ENCODE results near the gene NLRC5. TPM values are rescaled to one million over a fixed set of nuclear protein-coding genes. Genes with fewer than 3 reads are reported as not detected.

The NLRC5 gene
- polyA plus RNA-seq, 10 donors: 2.4 to 11.2 (median 4.9) TPM

DNA sequence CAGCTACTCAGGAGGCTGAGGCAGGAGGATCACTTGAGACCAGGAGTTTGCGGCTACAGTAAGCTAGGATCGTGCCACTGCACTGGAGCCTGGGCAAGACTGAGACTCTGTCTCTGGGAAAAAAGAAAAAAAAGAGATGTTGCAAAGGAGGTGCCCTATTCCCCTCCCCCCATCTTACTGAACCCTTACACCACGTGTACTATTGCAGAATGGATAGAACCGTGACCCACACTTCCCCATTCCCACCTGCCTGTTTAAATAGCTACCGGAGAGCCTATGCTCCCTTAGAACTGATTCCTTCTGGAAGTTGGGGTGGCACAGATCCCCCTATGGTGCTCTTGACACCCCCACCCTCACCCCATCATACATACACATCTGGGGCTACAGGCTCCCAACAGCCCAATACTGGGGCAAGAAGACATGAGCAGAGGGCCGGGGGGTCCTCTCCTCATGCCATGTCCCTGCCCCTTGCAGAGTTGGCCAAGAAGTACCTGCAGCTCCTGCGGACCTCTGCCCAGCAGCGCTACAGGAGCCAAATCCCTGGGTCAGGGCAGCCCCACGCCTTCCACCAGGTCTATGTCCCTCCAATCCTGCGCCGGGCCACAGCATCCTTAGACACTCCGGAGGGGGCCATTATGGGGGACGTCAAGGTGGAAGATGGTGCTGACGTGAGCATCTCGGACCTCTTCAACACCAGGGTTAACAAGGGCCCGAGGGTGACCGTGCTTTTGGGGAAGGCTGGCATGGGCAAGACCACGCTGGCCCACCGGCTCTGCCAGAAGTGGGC, 35.7 kb downstream of the NLRC5 start:
- DNase-seq: no peak

DNA sequence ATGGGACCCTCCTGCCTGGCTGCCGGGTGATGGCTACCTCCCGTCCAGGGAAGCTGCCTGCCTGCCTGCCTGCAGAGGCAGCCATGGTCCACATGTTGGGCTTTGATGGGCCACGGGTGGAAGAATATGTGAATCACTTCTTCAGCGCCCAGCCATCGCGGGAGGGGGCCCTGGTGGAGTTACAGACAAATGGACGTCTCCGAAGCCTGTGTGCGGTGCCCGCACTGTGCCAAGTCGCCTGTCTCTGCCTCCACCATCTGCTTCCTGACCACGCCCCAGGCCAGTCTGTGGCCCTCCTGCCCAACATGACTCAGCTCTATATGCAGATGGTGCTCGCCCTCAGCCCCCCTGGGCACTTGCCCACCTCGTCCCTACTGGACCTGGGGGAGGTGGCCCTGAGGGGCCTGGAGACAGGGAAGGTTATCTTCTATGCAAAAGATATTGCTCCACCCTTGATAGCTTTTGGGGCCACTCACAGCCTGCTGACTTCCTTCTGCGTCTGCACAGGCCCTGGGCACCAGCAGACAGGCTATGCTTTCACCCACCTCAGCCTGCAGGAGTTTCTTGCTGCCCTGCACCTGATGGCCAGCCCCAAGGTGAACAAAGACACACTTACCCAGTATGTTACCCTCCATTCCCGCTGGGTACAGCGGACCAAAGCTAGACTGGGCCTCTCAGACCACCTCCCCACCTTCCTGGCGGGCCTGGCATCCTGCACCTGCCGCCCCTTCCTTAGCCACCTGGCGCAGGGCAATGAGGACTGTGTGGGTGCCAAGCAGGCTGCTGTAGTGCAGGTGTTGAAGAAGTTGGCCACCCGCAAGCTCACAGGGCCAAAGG, 36.8 kb downstream of the NLRC5 start:
- no peak for DNase-seq

DNA sequence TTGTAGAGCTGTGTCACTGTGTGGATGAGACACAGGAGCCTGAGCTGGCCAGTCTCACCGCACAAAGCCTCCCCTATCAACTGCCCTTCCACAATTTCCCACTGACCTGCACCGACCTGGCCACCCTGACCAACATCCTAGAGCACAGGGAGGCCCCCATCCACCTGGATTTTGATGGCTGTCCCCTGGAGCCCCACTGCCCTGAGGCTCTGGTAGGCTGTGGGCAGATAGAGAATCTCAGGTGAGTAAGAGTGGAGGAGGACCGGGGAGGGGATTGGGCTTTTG, 37.4 kb downstream of the NLRC5 start:
- DNase-seq: no peak

DNA sequence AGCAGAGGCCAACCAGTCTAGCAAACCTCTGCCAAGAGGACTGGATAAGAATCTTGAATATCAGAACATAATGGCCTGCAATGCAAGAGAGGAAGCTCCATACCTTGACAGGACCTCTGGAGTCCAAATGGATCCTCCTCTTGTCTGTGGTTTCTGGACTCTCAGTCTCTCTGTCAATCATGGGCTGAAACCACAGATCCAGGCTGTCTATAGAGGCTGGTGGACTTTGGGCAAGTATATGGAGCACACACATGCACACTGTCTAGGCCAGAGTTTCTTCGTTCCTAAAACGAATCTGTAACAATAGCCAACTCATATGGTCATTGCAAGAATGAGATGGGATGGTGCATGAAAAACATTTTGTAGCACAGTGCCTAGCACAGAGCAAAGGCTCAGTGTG, 37.7 kb downstream of the NLRC5 start:
- DNase-seq: no peak

DNA sequence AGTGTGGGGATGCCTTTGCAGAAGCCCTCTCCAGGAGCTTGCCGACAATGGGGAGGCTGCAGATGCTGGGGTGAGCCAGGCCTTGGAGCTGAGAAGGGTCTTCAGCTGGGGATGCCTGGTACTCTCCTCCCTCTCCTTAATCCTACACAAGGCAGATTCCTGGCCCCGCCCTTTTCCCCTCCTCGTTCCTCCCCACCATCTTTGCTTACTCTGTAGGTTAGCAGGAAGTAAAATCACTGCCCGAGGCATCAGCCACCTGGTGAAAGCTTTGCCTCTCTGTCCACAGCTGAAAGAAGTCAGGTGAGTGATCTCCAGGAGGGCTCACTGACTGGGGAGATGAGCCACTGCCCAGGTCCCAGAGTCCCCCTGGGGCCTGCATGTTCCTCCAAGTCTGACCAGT, 38.7 kb downstream of the NLRC5 start:
- DNase-seq: no peak

DNA sequence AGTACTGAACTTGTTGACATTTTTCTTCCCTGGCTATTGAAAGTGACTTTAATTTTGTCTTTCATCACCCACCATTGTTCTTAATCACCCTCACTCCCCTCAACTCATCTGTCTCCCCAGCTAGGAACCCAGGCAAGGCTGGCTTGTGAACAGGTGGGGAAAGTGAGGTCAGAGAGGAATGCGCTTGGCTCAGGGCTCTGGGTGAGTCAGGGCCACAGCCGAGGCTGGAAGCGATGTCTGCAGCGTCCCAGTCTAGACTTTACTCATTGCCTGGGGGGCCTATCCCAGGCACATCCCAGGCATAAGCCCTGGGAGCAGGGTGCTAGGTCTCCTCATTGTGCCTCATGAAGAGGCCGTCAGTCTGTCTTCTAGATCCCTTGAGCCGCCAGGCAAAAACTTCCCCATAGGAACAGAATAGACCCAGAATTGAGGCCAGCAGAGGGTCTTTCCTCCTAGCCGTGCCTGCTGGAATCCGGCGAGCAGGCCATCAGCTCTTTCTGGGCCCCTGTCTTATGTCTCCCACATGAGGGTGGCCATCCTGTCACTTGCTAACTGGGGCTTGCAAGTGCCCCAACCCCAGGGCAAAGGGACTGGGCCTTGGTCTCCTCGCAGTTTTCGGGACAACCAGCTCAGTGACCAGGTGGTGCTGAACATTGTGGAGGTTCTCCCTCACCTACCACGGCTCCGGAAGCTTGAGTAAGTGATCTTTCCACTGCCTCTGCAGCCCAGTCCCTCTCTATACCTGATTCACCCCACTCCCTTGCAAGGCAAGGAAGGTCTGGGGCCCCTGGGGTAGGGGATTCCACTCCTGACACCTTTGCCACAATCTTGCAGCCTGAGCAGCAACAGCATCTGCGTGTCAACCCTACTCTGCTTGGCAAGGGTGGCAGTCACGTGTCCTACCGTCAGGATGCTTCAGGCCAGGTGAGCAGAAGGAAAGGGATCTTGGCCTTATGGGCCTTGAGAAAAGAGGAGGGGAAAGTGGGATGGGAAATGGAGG, 40.1 kb downstream of the NLRC5 start:
- no peak for DNase-seq

DNA sequence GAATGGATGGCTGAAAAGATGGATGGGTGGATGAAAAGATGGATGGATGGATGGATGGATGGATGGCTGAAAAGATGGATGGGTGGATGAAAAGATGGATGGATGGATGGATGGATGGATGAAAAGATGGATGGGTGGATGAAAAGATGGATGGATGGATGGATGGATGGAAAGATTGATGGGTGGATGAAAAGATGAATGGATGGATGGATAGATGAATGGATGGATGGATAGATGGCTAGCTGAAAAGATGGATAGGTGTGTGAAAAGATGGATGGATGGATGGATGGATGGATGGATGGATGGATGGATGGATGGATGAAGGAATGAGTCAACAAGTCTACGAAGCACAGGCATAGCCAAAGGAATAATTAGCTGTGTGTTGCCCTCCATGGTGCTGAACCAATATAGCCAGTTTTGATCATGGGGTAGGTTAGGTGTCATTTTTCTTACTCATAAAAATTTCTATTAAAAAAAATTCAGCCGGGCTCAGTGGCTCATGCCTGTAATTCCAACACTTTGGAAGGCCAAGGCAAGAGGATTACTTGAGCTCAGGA, 41.1 kb downstream of the NLRC5 start:
- DNase-seq: no peak

DNA sequence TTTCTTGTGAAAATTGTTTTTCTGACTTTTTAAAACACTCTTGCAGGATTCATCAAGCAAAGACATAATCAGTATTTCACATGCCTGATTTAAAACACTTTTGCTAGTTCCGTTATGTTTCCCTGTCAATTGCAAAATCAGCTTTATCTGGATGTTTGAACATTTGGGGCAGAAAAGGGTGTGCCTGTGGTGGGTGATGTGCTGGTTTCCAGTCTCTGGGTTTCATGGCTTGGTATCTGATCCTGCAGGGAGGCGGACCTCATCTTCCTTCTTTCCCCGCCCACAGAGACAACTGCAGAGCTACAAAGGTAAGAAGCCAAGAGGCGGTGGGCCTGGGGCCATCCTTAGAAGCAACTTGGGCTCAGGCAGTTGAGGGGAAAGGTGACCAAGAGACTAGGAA, 41.8 kb downstream of the NLRC5 start:
- DNase-seq: no peak

DNA sequence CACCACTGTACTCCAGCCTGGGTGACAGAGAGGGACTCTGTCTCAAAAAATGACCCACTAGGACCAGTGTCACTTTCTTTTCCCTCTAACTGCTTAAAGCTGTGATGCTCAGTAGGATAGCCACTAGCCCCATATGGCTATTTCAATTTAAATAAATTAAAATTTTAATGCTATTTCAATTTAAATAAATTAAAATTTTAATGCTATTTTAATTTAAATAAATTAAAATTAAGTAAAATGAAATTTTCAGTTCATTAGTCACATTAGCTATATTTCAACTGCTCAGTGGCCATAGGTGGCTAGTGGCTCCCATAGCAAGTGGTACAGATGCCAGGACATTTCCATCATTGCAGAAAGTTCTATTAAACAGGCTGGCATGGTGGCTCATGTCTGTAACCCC, 43.0 kb downstream of the NLRC5 start:
- DNase-seq: no peak

DNA sequence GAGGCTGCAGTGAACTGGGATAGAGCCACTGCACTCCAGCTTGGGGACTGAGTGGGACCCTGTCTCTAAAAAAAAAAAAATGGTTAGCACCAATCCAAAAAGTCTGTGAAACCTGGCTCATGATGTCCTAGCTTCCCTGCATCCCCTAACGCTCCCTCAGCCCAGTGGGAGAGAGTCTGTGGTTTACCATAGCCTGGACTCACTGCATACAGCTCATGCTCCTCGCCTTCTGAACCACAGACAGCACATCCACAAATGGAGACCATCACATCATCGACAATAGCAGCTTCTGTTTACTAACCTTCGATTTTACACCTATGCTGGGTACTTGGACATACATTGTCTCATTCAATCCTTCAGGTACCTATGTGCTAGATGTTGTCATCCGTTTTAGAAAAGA, 43.6 kb downstream of the NLRC5 start:
- DNase-seq: no peak

DNA sequence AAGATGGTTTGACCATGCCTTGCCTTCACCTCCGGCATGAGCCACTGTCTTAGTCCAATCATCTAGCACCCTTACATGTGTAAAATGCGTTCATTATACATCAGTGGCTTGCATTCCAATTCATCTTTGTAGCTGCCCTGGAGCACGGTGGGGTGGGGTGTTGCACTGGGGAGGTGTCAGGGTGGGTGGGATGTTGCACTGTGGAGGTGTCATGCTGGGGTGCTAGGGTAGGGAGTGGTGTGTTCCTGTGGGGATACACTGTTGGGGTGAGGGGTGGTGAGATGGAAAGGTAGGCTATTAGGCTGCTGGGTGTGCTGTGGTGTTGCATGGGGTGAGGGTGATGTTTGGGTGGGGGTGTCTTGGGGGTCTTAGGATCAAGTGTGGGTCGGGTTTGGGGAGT, 47.0 kb downstream of the NLRC5 start:
- no peak for DNase-seq

DNA sequence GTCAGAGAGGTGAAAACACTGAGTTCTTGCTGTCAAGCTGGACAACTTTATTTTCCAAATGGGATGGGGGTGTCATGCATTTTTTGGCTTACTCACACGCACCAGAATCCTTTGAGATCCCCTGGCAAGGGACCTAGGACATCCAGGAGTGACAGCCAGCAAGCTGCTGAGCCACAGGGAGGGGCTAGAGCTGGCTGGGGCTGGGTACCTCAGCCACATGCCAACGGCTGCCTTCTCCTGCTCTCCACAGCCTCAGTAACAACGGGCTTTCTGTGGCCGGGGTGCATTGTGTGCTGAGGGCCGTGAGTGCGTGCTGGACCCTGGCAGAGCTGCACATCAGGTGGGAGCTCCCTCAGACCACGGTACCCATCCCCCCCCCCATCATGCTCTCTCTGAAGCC, 47.6 kb downstream of the NLRC5 start:
- DNase-seq: no peak

DNA sequence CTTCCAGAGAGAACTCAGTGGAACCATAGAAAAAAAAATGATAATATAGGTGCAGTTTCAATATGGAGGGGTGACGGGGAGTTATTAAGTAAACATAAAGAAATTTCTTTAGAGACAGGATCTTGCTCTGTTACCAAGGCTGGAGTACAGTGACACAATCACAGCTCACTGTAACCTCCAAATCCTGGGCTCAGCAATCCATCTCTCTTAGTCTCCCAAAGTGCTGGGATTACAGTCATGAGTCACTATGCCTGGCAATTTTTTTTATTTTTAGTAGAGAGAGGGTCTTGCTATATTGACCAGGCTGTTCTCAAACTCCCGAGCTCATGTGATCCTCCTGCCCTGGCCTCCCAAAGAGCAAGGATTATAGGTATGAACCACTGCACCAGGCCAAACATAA, 48.8 kb downstream of the NLRC5 start:
- no peak for DNase-seq

DNA sequence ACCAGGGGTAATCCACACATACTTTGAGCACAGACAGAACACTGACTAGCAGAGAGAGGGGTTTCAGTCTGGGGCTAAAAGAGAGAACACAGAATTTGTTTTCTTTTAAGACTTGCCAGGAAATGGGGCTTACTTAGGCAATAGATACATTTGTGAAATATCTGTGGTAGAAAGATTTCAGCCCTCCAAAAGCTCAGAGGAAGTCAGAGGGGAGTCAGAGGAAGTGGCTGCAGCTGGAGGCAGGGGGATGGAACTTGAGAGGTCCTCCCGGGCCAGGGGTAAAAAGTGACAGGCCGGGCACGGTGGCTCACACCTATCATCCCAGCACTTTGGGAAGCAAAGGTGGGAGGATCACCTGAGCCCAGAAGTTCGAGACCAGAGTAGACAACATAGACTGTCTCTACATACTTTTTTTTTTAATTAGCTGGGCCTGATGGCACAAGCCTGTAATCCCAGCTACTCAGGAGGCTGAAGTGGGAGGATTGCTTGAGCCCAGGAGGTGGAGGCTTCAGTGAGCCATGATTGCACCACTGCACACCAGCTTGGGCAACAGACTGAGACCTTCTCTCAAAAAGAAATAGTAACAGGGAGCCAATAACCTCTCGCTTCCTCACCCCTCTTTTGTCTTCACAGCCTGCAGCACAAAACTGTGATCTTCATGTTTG, 49.9 kb downstream of the NLRC5 start:
- DNase-seq: peak in 2 of 3 donors; percentile 37 to 66

DNA sequence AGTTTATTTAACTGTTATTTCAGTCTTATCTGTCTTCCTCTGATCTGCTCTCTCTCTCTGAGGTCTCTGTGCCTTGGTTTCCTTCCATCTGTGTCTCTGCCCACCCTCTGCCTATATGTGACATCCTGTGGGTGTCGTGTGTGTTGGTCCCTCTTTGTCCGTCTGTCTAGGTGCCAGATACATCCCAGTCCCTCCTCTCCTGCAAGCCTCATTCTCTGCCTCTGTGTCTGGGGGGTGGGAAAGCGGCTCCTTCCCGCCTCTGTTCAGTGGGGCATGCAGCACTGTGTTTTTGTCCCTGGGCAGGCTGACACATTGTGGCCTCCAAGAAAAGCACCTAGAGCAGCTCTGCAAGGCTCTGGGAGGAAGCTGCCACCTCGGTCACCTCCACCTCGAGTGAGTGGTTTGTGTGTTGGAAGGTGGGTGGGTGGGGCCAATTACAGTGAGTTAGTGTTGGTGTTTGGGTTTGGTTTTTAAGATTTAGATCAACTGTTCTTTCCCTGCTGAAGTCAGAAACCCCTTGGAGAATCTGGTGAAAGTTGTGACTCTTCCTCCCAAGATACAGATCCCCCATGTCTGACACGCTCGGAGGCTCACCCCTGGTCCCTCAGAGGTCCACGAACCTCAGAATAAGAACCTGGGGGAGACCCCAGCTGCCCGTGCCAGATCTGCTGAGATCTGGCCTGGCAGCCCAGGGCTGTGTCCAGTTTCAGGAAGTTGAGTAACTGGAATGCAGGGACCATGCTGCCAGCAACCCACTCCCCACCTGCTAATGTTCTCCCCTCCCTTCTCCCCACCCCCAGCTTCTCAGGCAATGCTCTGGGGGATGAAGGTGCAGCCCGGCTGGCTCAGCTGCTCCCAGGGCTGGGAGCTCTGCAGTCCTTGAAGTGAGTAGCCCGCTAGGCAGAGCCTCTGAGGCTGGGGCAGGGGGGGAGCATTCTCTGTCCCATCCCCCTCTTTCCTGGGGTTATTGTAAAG, 52.1 kb downstream of the NLRC5 start:
- DNase-seq: no peak

DNA sequence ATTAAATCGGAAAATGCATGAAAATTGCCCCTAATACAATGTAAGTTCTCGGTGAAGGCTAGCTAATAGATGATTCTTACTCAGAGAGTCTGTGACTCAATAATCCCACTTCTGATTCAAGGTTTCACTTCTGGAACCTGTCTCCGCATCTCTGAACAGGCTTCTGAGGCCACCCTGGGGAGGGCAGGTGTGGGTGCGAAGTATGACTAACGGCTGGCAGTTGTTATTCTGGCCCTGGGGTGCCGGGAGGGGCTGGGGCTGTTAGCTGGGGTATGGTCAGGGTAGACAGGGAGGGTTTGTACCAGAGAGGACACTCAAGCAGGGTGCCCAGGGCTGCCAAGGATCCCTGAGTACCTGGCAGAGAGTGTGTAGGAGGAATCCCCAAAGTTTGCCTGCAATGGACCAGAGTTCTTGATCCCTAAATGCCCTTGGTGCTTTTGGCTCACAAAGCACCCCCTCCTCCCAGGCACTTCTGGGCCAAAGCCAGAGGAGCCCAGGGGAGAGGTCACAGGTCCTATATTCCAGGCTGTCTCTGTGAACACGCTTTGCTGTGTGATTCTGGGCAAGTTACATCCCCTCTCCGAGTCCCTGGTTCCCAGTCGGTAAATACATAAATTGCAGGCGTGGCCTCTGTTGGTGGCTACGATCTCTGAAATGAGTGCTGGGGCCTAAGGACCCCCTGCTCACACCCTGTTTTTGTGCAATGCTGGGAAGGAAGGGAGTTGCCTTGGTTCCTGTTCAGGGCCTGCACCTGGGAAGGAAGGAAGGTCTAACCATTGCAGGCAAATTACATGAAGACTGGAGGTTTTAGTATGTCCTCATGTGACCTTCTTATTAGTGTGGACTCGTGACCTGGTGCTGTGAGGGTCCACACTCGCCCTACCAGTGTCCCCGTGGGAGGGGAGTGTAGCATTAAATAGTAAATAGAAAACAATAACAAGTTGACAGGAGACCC, 53.1 kb downstream of the NLRC5 start:
- no peak for DNase-seq

DNA sequence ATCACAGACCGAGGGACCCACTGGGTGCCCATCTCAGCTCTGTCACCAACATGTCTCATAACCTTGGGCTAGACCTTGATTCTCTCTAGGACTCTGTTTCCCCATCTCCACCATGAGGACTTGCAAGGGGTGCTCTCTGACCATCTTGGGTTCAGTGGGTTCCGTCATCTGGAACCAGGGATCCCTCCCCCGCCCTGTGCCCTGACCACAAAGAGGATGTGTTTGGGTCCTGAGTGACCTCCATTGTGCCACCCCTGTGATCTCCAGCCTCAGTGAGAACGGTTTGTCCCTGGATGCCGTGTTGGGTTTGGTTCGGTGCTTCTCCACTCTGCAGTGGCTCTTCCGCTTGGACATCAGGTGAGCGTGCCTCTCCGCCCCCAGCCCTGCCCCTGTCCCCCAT, 53.9 kb downstream of the NLRC5 start:
- no peak for DNase-seq

DNA sequence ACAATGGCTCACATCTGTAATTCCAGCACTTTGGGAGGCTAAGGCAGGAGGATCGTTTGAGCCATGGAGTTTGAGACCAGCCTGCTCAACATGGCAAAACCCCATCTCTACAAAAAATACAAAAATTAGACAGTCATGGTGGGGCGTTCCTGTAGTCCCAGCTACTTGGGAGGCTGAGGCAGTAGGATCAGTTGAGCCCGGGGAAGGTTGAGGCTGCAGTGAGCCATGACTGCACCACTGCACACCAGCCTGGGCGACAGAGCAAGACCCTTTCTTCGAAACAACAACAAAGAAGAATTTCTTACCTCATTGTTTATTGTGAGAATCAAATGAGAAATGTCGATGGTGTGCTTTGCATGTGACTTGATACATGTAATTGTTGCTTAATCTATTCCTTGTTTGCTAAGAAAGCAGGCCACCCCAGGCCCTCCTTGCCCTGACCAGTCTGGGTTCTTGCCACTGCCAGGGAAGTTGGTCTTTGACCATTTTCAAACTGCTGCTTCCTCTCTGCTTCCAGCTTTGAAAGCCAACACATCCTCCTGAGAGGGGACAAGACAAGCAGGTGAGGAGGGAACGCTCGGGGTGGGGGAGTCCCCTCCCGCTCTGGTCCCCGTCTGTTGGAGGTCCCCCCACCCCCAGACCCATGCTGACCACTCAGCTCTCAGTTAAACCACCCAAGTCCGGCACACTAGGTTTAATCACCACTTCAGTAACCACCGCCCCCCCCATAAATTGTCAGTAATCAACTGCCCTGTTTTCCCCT, 55.8 kb downstream of the NLRC5 start:
- no peak for DNase-seq

Data from muscle of back (tissue), 11 donors.